ENCODE data around the gene FBXL3.

DNA sequence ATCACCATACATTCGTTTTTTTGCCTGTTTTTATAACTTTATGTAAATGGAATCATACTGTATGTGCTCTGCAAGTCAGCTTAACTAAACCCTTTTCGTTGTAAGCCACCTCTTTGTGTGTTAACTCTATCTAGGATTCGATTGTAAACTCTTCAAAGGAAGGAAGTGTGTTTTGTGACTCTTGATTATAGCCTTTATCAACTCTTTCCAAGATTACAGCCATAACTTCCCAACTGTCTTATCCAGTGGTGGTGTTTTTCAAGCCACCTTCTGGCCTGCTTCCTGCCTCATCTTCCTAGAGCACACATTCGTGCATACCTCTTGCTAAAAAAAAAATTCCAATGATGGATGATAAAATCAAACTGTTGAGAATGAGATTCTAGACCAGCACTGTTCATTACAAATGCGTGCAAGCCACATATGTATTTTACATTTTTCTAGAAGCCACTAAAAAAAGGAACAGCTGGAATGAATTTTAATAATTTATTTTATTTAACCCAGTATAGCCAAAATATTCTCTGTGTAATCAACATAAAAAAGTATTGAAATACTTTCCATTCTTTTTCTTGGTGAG is 12.0 kb upstream of the FBXL3 start:
- TF ChIP-seq POLR2A (IDR thresholded peaks at IDR 0.05) = no peak
- TF ChIP-seq, protein P1, sequence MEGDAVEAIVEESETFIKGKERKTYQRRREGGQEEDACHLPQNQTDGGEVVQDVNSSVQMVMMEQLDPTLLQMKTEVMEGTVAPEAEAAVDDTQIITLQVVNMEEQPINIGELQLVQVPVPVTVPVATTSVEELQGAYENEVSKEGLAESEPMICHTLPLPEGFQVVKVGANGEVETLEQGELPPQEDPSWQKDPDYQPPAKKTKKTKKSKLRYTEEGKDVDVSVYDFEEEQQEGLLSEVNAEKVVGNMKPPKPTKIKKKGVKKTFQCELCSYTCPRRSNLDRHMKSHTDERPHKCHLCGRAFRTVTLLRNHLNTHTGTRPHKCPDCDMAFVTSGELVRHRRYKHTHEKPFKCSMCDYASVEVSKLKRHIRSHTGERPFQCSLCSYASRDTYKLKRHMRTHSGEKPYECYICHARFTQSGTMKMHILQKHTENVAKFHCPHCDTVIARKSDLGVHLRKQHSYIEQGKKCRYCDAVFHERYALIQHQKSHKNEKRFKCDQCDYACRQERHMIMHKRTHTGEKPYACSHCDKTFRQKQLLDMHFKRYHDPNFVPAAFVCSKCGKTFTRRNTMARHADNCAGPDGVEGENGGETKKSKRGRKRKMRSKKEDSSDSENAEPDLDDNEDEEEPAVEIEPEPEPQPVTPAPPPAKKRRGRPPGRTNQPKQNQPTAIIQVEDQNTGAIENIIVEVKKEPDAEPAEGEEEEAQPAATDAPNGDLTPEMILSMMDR (IDR thresholded peaks at IDR 0.05) = no peak

Data from right lobe of liver (tissue), 4 donors.